WTC11 (cell line): ENCODE data around the gene HCFC2. TPM values are rescaled to one million over a fixed set of nuclear protein-coding genes. Genes with fewer than 3 reads are reported as not detected.
A peak's percentile ranks its signal among the peaks of the same experiment; 100 is the strongest.

Experiments
- ARID4B ChIP-seq: sonication (generic); formaldehyde crosslinking; IDR thresholded peaks from 2 replicates; pipeline ENCODE4 v1.8.0; 2023; ENCODE audit warnings: missing genetic modification reagents, mild to moderate bottlenecking, borderline replicate concordance
- ATF1 ChIP-seq: sonication (generic); formaldehyde crosslinking; IDR thresholded peaks from 2 replicates; pipeline ENCODE4 v1.8.1; 2023; ENCODE audit warnings: mild to moderate bottlenecking, moderate library complexity, missing genetic modification reagents
- ATF2 ChIP-seq: sonication (generic); formaldehyde crosslinking; IDR thresholded peaks from 2 replicates; pipeline ENCODE4 v1.8.1; 2022; ENCODE audit warnings: low read depth, missing genetic modification reagents, borderline replicate concordance
- ATF3 ChIP-seq: sonication (generic); formaldehyde crosslinking; conservative IDR thresholded peaks from 2 replicates; pipeline ENCODE4 v1.8.1; 2022; ENCODE audit warnings: mild to moderate bottlenecking, missing genetic modification reagents
- CDX4 ChIP-seq: fragments of 250-450 bp; sonication (Bioruptor Pico); IDR thresholded peaks from 2 replicates; pipeline ENCODE4 v1.9.0; 2021; ENCODE audit warnings: moderate library complexity, mild to moderate bottlenecking, inconsistent platforms, borderline replicate concordance
- E2F4 ChIP-seq: sonication (generic); formaldehyde crosslinking; IDR thresholded peaks from 2 replicates; pipeline ENCODE4 v1.8.1; 2022; ENCODE audit warnings: low read depth, mild to moderate bottlenecking, moderate library complexity, missing genetic modification reagents, borderline replicate concordance
- EMX1 ChIP-seq: fragments of 250-450 bp; sonication (Bioruptor Pico); IDR thresholded peaks from 2 replicates; pipeline ENCODE4 v1.8.0; 2021; ENCODE audit warnings: mild to moderate bottlenecking
- ETV6 ChIP-seq: sonication (generic); formaldehyde crosslinking; IDR thresholded peaks from 2 replicates; pipeline ENCODE4 v1.8.1; 2022; ENCODE audit warnings: mild to moderate bottlenecking, missing genetic modification reagents
- GRHL2 ChIP-seq: fragments of 250-450 bp; sonication (Bioruptor Pico); IDR thresholded peaks from 2 replicates; pipeline ENCODE4 v1.8.0; 2022; ENCODE audit warnings: mild to moderate bottlenecking, moderate library complexity; ENCODE audit not compliant: insufficient replicate concordance, severe bottlenecking
- IRF2 ChIP-seq: sonication (generic); formaldehyde crosslinking; IDR thresholded peaks from 2 replicates; pipeline ENCODE4 v1.8.0; 2022; ENCODE audit warnings: low read depth, missing genetic modification reagents, borderline replicate concordance
- KAT7 ChIP-seq: sonication (generic); formaldehyde crosslinking; IDR thresholded peaks from 2 replicates; pipeline ENCODE4 v1.8.1; 2023; ENCODE audit warnings: missing genetic modification reagents, mild to moderate bottlenecking, borderline replicate concordance
- MAX ChIP-seq: sonication (generic); formaldehyde crosslinking; IDR thresholded peaks from 2 replicates; pipeline ENCODE4 v1.8.0; 2022; ENCODE audit warnings: mild to moderate bottlenecking, missing genetic modification reagents
- MXD4 ChIP-seq: fragments of 250-450 bp; sonication (Bioruptor Pico); IDR thresholded peaks from 2 replicates; pipeline ENCODE4 v1.8.0; 2021; ENCODE audit warnings: mild to moderate bottlenecking, moderate library complexity, borderline replicate concordance
- OVOL2 ChIP-seq: fragments of 250-450 bp; sonication (Bioruptor Pico); IDR thresholded peaks from 2 replicates; pipeline ENCODE4 v1.9.0; 2021; ENCODE audit warnings: mild to moderate bottlenecking, borderline replicate concordance
- PRDM15 ChIP-seq: sonication (generic); formaldehyde crosslinking; IDR thresholded peaks from 2 replicates; pipeline ENCODE4 v1.8.0; 2022; ENCODE audit warnings: missing genetic modification reagents
- PREB ChIP-seq: sonication (generic); formaldehyde crosslinking; IDR thresholded peaks from 2 replicates; pipeline ENCODE4 v1.8.1; 2022; ENCODE audit warnings: mild to moderate bottlenecking, missing genetic modification reagents, moderate library complexity, borderline replicate concordance
- RELA ChIP-seq: sonication (generic); formaldehyde crosslinking; IDR thresholded peaks from 2 replicates; pipeline ENCODE4 v1.8.1; 2022; ENCODE audit warnings: missing genetic modification reagents, mild to moderate bottlenecking, borderline replicate concordance
- TEAD4 ChIP-seq: sonication (generic); formaldehyde crosslinking; IDR thresholded peaks from 2 replicates; pipeline ENCODE4 v1.8.0; 2022; ENCODE audit warnings: mild to moderate bottlenecking, missing genetic modification reagents
- ZNF138 ChIP-seq: sonication (generic); formaldehyde crosslinking; conservative IDR thresholded peaks from 2 replicates; pipeline ENCODE4 v1.8.1; 2022; ENCODE audit warnings: mild to moderate bottlenecking, moderate library complexity, missing genetic modification reagents
- ZNF263 ChIP-seq: sonication (generic); formaldehyde crosslinking; IDR thresholded peaks from 2 replicates; pipeline ENCODE4 v1.8.1; 2022; ENCODE audit warnings: low read depth, mild to moderate bottlenecking, moderate library complexity, missing genetic modification reagents
- ZNF423 ChIP-seq: fragments of 250-450 bp; sonication (Bioruptor Pico); IDR thresholded peaks from 2 replicates; pipeline ENCODE4 v2.1.2; 2022; ENCODE audit warnings: mild to moderate bottlenecking, moderate library complexity
- ZNF512 ChIP-seq: sonication (generic); formaldehyde crosslinking; IDR thresholded peaks from 2 replicates; pipeline ENCODE4 v1.8.1; 2022; ENCODE audit warnings: missing genetic modification reagents, borderline replicate concordance
- total RNA-seq: library from RNA; stranded (reverse); gene quantifications from 3 replicates; pipeline ENCODE4 v1.2.3, GENCODE V29; 2021

Gene HCFC2
- total RNA-seq, 1 experiment from 2014 or later = 1.6 TPM

GRCh38 chr12:104137902-104138796 is 73.8 kb downstream of the HCFC2 start, which contains the start of gene NFYB (continued):
- TF ChIP-seq ARID4B (CRISPR knock-in tag) = peak; percentile 23; the same call in 1 of the 2 replicates
- TF ChIP-seq ZNF423 (CRISPR knock-in tag) = peak; percentile 23; the same call in 1 of the 2 replicates
- no peak for TF ChIP-seq GRHL2 (CRISPR knock-in tag)
- no peak for TF ChIP-seq OVOL2 (CRISPR knock-in tag)
- peak; percentile 55; the same call in 1 of the 2 replicates for TF ChIP-seq ETV6 (CRISPR knock-in tag)
- no peak for TF ChIP-seq E2F4 (CRISPR knock-in tag)
- no peak for TF ChIP-seq KAT7 (CRISPR knock-in tag)
- TF ChIP-seq IRF2 (CRISPR knock-in tag) = no peak
- no peak for TF ChIP-seq MXD4 (CRISPR knock-in tag)
- no peak for TF ChIP-seq ZNF512 (CRISPR knock-in tag)
- TF ChIP-seq TEAD4 (CRISPR knock-in tag) = no peak
- TF ChIP-seq EMX1 (CRISPR knock-in tag) = no peak
- TF ChIP-seq ATF3 (CRISPR knock-in tag) = no peak
- no peak for TF ChIP-seq ZNF263
- no peak for TF ChIP-seq PRDM15 (CRISPR knock-in tag)
- TF ChIP-seq RELA (CRISPR knock-in tag) = no peak
- TF ChIP-seq ATF2 (CRISPR knock-in tag) = no peak
- no peak for TF ChIP-seq PREB (CRISPR knock-in tag)
- TF ChIP-seq CDX4 (CRISPR knock-in tag) = no peak
- no peak for TF ChIP-seq ZNF138 (CRISPR knock-in tag)
- peak; percentile 90 for TF ChIP-seq MAX (CRISPR knock-in tag)
- TF ChIP-seq ATF1 (CRISPR knock-in tag) = no peak; the same call in 1 of the 2 replicates
